Ascending aorta (tissue), 2 donors: ENCODE measurements around the gene TSNAXIP1. TPM values are rescaled to one million over a fixed set of nuclear protein-coding genes. Genes with fewer than 3 reads are reported as not detected.

Experiments
- DNase-seq, 2 donors: peaks; one replicate each; pipeline ENCODE4 v3.0.0-alpha.2; 2019; ENCODE audit warnings: low spot score in 2 of 2
- H3K27ac ChIP-seq, 2 donors: fragments of 200-600 bp; sonication (generic); one replicate each; pipeline ENCODE4 v1.5.1; 2016 to 2017; ENCODE audit warnings: mild to moderate bottlenecking in 1 of 2
- H3K27me3 ChIP-seq: fragments of 200-600 bp; sonication (generic); one replicate; pipeline ENCODE4 v1.5.1; 2017
- H3K36me3 ChIP-seq, 2 donors: fragments of 200-600 bp; sonication (generic); one replicate each; pipeline ENCODE4 v1.5.1; 2016
- H3K4me1 ChIP-seq, 2 donors: fragments of 200-600 bp; sonication (generic); one replicate each; pipeline ENCODE4 v1.5.1; 2016 to 2017; ENCODE audit warnings: mild to moderate bottlenecking in 1 of 2
- H3K4me3 ChIP-seq, 2 donors: fragments of 200-600 bp; sonication (generic); one replicate each; pipeline ENCODE4 v1.5.1; 2016 to 2017; ENCODE audit warnings: mild to moderate bottlenecking in 1 of 2
- H3K9me3 ChIP-seq, 2 donors: fragments of 200-600 bp; sonication (generic); one replicate each; pipeline ENCODE4 v1.5.1; 2016
- CTCF ChIP-seq, 3 experiments: fragments of 200-600 bp in 2 of 3; fragments of 450-650 bp in 1 of 3; sonication (generic) in 2 of 3; IDR thresholded peaks; one replicate each; pipeline ENCODE4 v1.5.1; 2016 to 2019; ENCODE audit warnings: antibody characterized with exemption in 3 of 3, mild to moderate bottlenecking in 1 of 3, moderate library complexity in 1 of 3
- intact Hi-C: fragments of 100-400 bp; cut with DNase I; formaldehyde crosslinking; loops from one replicate; pipeline ENCODE4 v1.15.1; 2023
- total RNA-seq: library from RNA; depleted of rRNA; stranded (reverse); fragments of >200 nt; gene quantifications from one replicate; pipeline ENCODE4 v1.1.0, GENCODE V29; 2016

The TSNAXIP1 gene
- total RNA-seq, 1 donor from 2014 or later, result 5.4 TPM

GRCh38 chr16:67779256-67780014, 27.3 kb upstream of the TSNAXIP1 start:
- Histone ChIP-seq H3K36me3 (peaks cover 0 to 4% of the 10 kb centered on the region in 2 donors), H3K27me3 (no peaks in the 10 kb centered on the region), H3K27ac (no peak overlapping the region), H3K9me3 (no peaks in the 10 kb centered on the region), H3K4me1 (no peaks in the 10 kb centered on the region), H3K4me3 (no peak overlapping the region)
- intact Hi-C loops, result no loop called here
- TF ChIP-seq CTCF (IDR thresholded peaks at IDR 0.05), result no peak
- no peak for DNase-seq

- H3K9me3 ChIP-seq, result no peaks in the 10 kb centered on the region
- no peak for DNase-seq
- peaks cover 0 to 4% of the 10 kb centered on the region in 2 donors for H3K36me3 ChIP-seq
- H3K4me3 ChIP-seq, result no peak overlapping the region
- no peaks in the 10 kb centered on the region for H3K4me1 ChIP-seq
- intact Hi-C loops, result no loop called here
- no peak for TF ChIP-seq CTCF (IDR thresholded peaks at IDR 0.05)
- H3K27me3 ChIP-seq, result no peaks in the 10 kb centered on the region
- H3K27ac ChIP-seq, result no peak overlapping the region
Observed at GRCh38 chr16:67780847-67781564, 25.7 kb upstream of the TSNAXIP1 start.

- intact Hi-C loops, result no loop called here
- no peak for DNase-seq
- Histone ChIP-seq H3K4me3 (no peak overlapping the region), H3K27ac (no peak overlapping the region), H3K36me3 (peaks cover 0 to 4% of the 10 kb centered on the region in 2 donors), H3K9me3 (no peaks in the 10 kb centered on the region), H3K27me3 (no peaks in the 10 kb centered on the region), H3K4me1 (no peaks in the 10 kb centered on the region)
- no peak for TF ChIP-seq CTCF (IDR thresholded peaks at IDR 0.05)
Observed at GRCh38 chr16:67781565-67781921, 25.1 kb upstream of the TSNAXIP1 start.

GRCh38 chr16:67782567-67783352, 23.9 kb upstream of the TSNAXIP1 start:
- Histone ChIP-seq H3K36me3 (peaks cover 0 to 4% of the 10 kb centered on the region in 2 donors), H3K9me3 (no peaks in the 10 kb centered on the region), H3K27me3 (no peaks in the 10 kb centered on the region), H3K4me1 (no peaks in the 10 kb centered on the region), H3K4me3 (no peak overlapping the region), H3K27ac (no peak overlapping the region)
- TF ChIP-seq CTCF (IDR thresholded peaks at IDR 0.05), result no peak
- intact Hi-C loops, result no loop called here
- no peak for DNase-seq

GRCh38 chr16:67783353-67783725, 23.4 kb upstream of the TSNAXIP1 start:
- no peaks in the 10 kb centered on the region for H3K4me1 ChIP-seq
- no peak overlapping the region for H3K27ac ChIP-seq
- peaks cover 0 to 4% of the 10 kb centered on the region in 2 donors for H3K36me3 ChIP-seq
- no peaks in the 10 kb centered on the region for H3K27me3 ChIP-seq
- no peak for DNase-seq
- intact Hi-C loops, result no loop called here
- no peaks in the 10 kb centered on the region for H3K9me3 ChIP-seq
- no peak for TF ChIP-seq CTCF (IDR thresholded peaks at IDR 0.05)
- no peak overlapping the region for H3K4me3 ChIP-seq
